Suppressor macrophage treated with lipopolysaccharide for 4 hours (primary cell): ENCODE data around the gene HBEGF.
A peak's percentile ranks its signal among the peaks of the same experiment; 100 is the strongest.

ENCODE experiments used
- DNase-seq: peaks from one replicate; pipeline ENCODE4 v3.0.0-alpha.2; 2020

Gene HBEGF

GRCh38 chr5:140346348-140347221, at the start of gene HBEGF:
Gene HBEGF, minus strand, starts transcription at chr5:140346603. Its CDS starts 275 bp downstream, at chr5:140346328.
- DNase-seq = peak; percentile 77

- DNase-seq = no peak
Observed at GRCh38 chr5:140393738-140394137, 47.3 kb upstream of the HBEGF start.

- no peak for DNase-seq
Observed at GRCh38 chr5:140391732-140392131, 45.3 kb upstream of the HBEGF start.

GRCh38 chr5:140391312-140391711, 44.9 kb upstream of the HBEGF start:
- no peak for DNase-seq

GRCh38 chr5:140388052-140388451, 41.6 kb upstream of the HBEGF start:
- DNase-seq = no peak

- no peak for DNase-seq
Observed at GRCh38 chr5:140383300-140383699, 36.9 kb upstream of the HBEGF start.

- no peak for DNase-seq
Observed at GRCh38 chr5:140382866-140383265, 36.5 kb upstream of the HBEGF start.

GRCh38 chr5:140381972-140382371, 35.6 kb upstream of the HBEGF start:
- no peak for DNase-seq

- no peak for DNase-seq
Observed at GRCh38 chr5:140381351-140381750, 34.9 kb upstream of the HBEGF start.

- peak; percentile 75 for DNase-seq
Observed at GRCh38 chr5:140372971-140373487, 26.6 kb upstream of the HBEGF start.

GRCh38 chr5:140371356-140372151, 25.2 kb upstream of the HBEGF start:
- no peak for DNase-seq

GRCh38 chr5:140367256-140368013, 21.0 kb upstream of the HBEGF start:
- no peak for DNase-seq

- no peak for DNase-seq
Observed at GRCh38 chr5:140366589-140367255, 20.3 kb upstream of the HBEGF start.

- no peak for DNase-seq
Observed at GRCh38 chr5:140365941-140366340, 19.5 kb upstream of the HBEGF start.

- DNase-seq = no peak
Observed at GRCh38 chr5:140365282-140365681, 18.9 kb upstream of the HBEGF start.

GRCh38 chr5:140364472-140364765, 18.0 kb upstream of the HBEGF start:
- no peak for DNase-seq

- no peak for DNase-seq
Observed at GRCh38 chr5:140363631-140364471, 17.4 kb upstream of the HBEGF start.

- peak; percentile 84 for DNase-seq
Observed at GRCh38 chr5:140362875-140363630, 16.6 kb upstream of the HBEGF start.

GRCh38 chr5:140362311-140362710, 15.9 kb upstream of the HBEGF start:
- no peak for DNase-seq

GRCh38 chr5:140361901-140362300, 15.5 kb upstream of the HBEGF start:
- DNase-seq = no peak
